Esophagus muscularis mucosa (tissue), 3 donors: ENCODE data around the gene TBX5.

ENCODE experiments used
- EP300 ChIP-seq: sonication (generic); formaldehyde crosslinking; IDR thresholded peaks from one replicate; pipeline ENCODE4 v1.6.1; 2017; ENCODE audit warnings: antibody characterized with exemption
- POLR2A ChIP-seq: fragments of 450-650 bp; IDR thresholded peaks from one replicate; pipeline ENCODE4 v1.6.1; 2017; ENCODE audit warnings: antibody characterized with exemption, moderate library complexity, mild to moderate bottlenecking, low read depth
- POLR2AphosphoS5 ChIP-seq, 2 donors: sonication (generic); formaldehyde crosslinking; IDR thresholded peaks; one replicate each; pipeline ENCODE4 v1.6.1; 2017; ENCODE audit warnings: antibody characterized with exemption in 2 of 2

DNA sequence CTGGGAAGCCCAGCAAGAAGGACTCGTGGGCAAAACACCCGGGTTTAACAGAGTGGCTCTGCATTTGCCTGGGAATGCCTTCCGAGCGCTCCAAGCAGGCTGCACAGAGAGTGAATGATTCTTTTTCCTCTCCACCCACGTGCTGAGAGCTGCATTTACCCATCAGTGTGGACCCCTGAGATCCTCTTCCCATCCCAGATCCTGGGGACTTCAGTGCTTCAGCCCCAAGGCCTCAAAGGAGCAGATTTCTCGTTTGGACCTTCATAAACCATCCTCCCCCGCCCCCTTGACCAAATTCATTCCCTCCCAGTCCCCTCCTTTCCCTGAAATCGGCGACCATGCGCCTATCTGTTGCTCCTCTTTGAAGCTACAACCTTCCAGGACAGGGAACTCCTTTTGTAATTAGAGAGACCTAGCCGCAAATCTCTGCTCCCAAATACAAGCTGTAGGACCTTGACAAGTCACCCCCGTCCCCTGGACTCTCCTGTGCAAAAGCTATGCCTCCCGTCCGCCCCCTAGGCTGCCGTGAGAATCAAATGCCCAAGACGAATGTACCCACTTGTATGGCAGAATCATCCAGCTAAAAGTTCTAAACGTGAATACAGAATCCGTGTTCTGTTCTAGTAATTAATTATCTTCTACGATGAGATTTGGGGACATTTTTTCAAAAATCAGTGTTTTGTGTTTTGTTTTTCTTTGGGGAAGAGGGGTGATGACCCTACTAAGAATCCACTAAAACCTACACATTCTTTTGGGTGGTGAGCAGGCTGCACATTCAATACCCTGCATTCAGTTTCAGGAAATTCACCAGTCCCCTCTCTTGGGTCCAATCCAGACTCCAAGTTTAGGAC, 8.8 kb downstream of the TBX5 start:
- TF ChIP-seq POLR2A: no peak
- TF ChIP-seq POLR2AphosphoS5 (IDR thresholded peaks at IDR 0.05): no peak
- TF ChIP-seq EP300: no peak
